Glomerular visceral epithelial cell (primary cell): ENCODE results near the gene SMIM33.
A peak's percentile ranks its signal among the peaks of the same experiment; 100 is the strongest.
"Not testable (repeated sequence)": the region's sequence is repeated elsewhere in the genome, so short reads cannot be mapped to it uniquely, and the experiment has no call there.

Source experiments
- DNase-seq: peaks from one replicate; pipeline ENCODE4 v3.0.0-alpha.2; 2016; ENCODE audit errors: extremely low spot score

SMIM33 gene

DNA sequence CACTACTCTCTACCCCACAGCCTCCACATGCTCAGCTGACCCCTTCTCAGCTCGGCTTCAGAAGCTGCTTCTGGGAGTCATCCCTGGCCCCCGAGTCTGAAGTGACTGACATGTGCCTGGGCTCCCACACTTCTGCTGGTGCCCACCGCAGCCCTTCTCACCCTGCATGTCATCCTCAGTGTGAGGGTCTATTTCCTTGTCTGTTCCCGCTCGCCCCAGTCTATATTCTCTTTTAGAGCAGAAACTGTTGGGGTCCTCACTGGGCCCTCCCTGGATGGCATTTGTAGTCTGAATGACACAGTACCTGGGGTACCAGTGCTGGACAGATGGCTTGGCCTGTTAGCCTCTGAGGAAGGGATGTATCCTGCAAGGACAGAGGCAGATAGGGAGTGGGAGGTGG, 13.6 kb upstream of the SMIM33 start:
- DNase-seq = no peak

DNA sequence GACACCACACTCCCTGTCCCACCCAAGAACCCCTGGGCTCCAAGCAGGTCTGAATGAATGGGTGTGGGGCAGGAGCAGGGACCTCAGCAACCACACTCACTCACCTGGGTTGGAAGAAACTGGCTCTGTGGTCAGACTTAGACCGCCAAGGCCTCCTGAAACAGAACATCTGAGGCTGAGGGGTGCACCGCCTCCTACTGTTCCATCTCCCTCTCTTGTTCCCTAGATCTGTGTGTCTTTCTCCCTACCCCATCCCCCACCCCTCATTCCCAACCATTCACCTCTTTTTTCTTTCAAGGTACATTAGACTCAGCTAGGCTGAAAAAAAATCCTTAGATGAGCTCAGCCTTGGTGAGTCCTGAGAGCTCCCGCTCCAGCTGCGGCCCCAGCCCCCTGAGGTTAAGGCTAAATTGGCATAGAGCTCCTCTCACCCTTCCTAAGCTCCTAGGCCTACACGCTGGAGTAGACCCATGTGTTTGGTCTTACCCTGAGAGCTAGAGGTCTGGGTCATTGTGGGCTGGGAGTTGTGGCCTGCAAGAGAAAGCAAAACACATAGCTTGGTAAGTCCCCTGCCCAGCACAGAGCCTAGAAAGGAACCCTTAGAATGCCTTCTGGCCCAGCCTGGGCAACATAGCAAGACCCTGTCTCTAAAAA, 13.0 kb upstream of the SMIM33 start:
- DNase-seq = no peak

DNA sequence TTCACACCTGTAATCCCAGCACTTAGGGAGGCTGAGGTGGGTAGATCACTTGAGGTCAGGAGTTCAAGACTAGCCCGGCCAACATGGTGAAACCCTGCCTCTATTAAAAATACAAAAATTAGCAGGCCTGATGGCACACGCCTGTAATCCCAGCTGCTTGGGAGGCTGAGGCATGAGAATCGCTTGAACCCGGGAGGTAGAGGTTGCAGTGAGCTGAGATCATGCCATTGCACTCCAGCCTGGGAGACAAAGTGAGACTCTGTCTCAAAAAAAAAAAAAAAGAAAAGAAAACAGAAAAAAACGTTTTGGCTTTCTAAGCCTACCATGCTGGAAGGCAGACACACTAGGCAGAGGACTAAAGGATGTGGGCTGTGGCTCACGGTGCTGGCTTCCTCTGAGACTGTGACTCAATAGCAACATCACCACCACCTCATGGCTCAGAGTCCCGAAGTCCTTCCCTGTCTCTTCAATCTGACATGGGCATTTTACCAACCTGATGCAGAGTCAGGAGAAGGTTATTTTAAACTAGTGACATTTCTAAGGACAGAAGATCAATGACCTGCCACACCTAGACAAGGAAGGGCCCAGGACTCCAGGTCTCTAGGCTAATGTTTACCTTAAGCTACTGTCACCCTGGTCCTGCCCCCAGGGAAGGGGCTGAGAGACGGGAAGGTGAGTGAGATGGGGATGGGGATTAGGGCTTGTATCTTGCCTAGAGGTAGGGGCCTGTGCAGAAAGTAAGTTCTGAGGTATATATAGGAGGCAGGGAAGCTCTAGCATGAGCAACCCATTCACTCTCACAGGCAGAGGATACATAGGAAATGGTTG, 12.0 kb upstream of the SMIM33 start:
- DNase-seq = peak; percentile 68

DNA sequence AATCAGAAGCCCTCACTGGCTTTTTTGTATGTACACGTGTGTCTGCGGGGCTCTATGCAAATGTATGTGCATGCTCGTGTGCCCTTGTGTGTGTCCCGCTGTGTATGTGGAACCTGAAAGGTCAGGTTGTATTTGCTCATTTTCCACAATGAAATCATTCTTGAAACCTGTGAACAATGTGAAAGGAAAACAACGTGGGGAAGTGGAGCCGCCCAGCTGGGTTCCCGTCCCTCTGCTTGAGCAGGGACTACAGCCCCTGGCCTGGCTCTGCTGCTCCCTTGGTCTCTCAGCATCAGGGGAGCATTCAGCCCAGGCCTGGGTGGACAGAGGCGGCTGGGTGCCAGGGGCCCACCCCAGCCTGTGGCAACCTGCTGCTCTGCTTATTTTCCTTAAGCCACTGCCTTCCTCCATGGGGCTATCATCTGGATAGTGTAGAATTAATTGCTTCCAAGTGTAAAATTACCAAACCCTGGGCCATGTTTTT, 11.3 kb upstream of the SMIM33 start:
- peak; percentile 24 for DNase-seq

GRCh38 chr5:139460455-139460854, 10.3 kb upstream of the SMIM33 start:
- DNase-seq = peak; percentile 32

- no peak for DNase-seq
Observed at GRCh38 chr5:139461176-139461575, 9.6 kb upstream of the SMIM33 start.

- peak; percentile 66 for DNase-seq
Observed at GRCh38 chr5:139461698-139462097, 9.1 kb upstream of the SMIM33 start.

DNA sequence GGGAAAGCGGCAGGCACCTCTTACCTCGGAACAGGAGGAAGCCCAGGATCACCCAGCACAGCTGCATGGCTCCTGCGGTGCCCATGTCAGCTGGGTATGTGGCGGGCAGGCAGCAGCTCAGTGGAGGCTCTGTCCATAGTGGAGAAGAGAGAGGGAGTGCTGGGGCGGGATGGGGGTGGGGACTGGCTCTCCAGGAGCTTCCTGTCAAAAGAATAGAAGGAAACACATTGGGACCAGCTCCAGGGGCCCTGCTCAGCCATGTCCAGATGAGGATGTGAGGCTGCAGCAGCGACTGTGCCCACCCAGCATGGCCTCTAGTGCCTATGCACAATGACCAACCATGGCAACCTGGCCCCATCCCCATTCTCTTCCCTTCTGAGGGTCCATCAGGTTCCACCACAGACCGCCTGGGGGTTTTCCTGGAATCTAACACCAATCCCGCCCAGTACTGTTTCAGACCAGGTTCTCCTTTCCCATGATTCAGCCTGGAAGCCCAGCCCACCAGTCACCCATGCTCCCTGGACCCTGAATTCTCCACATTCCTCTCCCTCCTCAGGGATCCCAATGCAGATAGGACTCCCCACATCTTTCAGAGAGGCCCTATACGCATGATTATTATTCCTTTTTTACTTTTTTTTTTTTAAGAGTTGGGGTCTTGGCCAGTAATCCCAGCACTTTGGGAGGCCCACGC, 8.1 kb upstream of the SMIM33 start, which contains the start of gene ECSCR:
Gene ECSCR, minus strand, starts transcription at position 158 of the 691 bp plus-strand sequence. Its CDS starts 73 bp downstream, at position 85.
- no peak for DNase-seq

- no peak for DNase-seq
Observed at GRCh38 chr5:139468421-139468931, 2.3 kb upstream of the SMIM33 start.

GRCh38 chr5:139472386-139473030, 1.7 kb downstream of the SMIM33 start:
- no peak for DNase-seq

GRCh38 chr5:139473105-139473504, 2.3 kb downstream of the SMIM33 start:
- no peak for DNase-seq

- no peak for DNase-seq
Observed at GRCh38 chr5:139473565-139473964, 2.8 kb downstream of the SMIM33 start.

GRCh38 chr5:139474890-139475791, 4.3 kb downstream of the SMIM33 start:
- DNase-seq = no peak

- no peak for DNase-seq
Observed at GRCh38 chr5:139475865-139476617, 5.2 kb downstream of the SMIM33 start.

DNA sequence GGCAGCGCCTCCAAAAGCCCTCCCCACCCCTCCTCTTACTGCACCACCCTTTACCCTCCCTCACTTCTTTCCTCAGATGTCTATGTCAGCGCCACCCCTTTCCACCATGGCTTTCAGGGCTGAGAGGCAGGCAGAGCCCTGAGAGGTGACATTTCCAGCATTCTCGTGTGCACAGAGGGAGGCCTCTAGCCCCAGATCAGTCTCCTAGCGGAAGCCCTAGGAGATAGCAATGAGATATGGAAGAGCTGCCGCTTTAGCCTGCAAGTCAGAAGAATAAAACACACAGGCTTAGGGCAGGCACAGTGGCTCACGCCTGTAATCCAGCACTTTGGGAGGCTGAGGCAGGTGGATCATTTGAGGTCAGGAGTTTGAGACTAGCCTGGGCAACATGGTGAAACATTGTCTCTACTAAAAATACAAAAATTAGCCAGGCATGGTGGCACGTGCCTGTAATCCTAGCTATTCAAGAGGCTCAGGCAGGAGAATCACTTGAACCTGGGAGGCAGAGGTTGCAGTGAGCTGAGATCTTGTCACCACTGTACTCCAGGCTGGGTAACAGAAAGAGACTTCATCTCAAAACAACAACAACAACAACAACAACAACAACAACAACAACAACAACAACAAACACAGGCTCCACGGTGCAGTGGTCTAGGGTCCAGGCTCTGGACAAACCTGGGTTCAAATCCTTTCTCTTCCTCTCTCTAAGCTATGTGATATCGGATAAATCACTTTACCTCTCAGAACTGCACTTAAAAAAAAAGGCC, 8.0 kb downstream of the SMIM33 start:
- not testable (repeated sequence) for DNase-seq

- not testable (repeated sequence) for DNase-seq
Observed at GRCh38 chr5:139479729-139480128, 8.9 kb downstream of the SMIM33 start.

- no peak for DNase-seq
Observed at GRCh38 chr5:139481122-139481533, 10.3 kb downstream of the SMIM33 start.

DNA sequence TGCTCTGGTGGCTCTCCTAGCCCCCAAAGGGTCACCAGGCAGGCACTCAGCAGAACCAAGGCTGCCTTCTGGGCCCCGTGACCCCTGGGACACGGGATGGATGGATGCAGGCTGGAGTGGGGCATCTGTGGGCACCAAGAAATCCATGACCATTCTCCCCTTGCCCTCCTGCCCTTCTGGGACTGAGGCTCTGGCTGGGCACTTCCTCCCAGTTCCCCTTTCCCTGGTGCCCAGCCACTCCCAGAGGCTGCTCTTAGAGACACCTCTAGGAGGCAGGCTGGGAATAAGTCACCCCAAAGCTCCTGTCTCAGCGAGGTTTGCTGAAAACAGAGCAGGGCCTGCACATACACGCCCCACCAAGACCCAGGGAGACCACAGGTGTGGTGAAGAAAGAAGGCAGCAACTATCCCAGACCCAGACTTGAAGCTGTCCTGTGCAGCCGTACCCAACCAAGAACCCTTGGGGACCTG, 10.8 kb downstream of the SMIM33 start:
- peak; percentile 50 for DNase-seq
